AG04450 (cell line): ENCODE data around the gene TNN. TPM values are rescaled to one million over a fixed set of nuclear protein-coding genes. Genes with fewer than 3 reads are reported as not detected.
"Not testable (repeated sequence)": the region's sequence is repeated elsewhere in the genome, so short reads cannot be mapped to it uniquely, and the experiment has no call there.

Source experiments
- CTCF ChIA-PET: fragments of 300-600, 350-600 bp; formaldehyde crosslinking; extraction: SDS; loops from one replicate; lab custom pipeline; 2022; ENCODE audit warnings: antibody characterized with exemption, inconsistent platforms; lab: Charles Lee
- POLR2A ChIA-PET: fragments of 350-600 bp; formaldehyde crosslinking; extraction: SDS; loops from one replicate; lab custom pipeline; 2021; ENCODE audit warnings: antibody characterized with exemption, inconsistent platforms; lab: Yijun Ruan, JAX
- DNase-seq: peaks from one replicate; pipeline ENCODE4 v3.0.0-alpha.2; 2011; ENCODE audit warnings: low read depth, low spot score
- H3K27ac ChIP-seq: one replicate; pipeline ENCODE4 v1.5.1; 2012; ENCODE audit warnings: low read depth, low read length, control low read depth
- H3K27me3 ChIP-seq: one replicate; pipeline ENCODE4 v1.6.0; 2012; ENCODE audit warnings: low read length; ENCODE audit not compliant: control insufficient read depth, insufficient read depth
- H3K4me3 ChIP-seq: 2 replicates; pipeline ENCODE4 v1.5.1; 2011; ENCODE audit warnings: mild to moderate bottlenecking, low read depth, low read length, control low read depth
- H3K9me3 ChIP-seq: 2 replicates; pipeline ENCODE4 v1.5.1; 2012; ENCODE audit warnings: low read length; ENCODE audit not compliant: control insufficient read depth, insufficient read depth
- polyA minus RNA-seq: library from RNA; depleted of rRNA, polyadenylated mRNA; stranded (reverse); fragments of >200 nt; gene quantifications from 2 replicates; pipeline ENCODE4 v1.2.3, GENCODE V29; 2011; rRNA and poly(A)+ RNA removed
- polyA plus RNA-seq: library from polyadenylated mRNA; depleted of rRNA; stranded (reverse); fragments of >200 nt; gene quantifications from 2 replicates; pipeline ENCODE4 v1.2.3, GENCODE V29; 2011; rRNA removed
- TF ChIP-seq, protein P1 (sequence below): IDR thresholded peaks from 2 replicates; pipeline ENCODE4 v1.5.1; 2011; ENCODE audit warnings: low read depth, low read length, control low read depth, inconsistent platforms

Gene TNN, protein sequence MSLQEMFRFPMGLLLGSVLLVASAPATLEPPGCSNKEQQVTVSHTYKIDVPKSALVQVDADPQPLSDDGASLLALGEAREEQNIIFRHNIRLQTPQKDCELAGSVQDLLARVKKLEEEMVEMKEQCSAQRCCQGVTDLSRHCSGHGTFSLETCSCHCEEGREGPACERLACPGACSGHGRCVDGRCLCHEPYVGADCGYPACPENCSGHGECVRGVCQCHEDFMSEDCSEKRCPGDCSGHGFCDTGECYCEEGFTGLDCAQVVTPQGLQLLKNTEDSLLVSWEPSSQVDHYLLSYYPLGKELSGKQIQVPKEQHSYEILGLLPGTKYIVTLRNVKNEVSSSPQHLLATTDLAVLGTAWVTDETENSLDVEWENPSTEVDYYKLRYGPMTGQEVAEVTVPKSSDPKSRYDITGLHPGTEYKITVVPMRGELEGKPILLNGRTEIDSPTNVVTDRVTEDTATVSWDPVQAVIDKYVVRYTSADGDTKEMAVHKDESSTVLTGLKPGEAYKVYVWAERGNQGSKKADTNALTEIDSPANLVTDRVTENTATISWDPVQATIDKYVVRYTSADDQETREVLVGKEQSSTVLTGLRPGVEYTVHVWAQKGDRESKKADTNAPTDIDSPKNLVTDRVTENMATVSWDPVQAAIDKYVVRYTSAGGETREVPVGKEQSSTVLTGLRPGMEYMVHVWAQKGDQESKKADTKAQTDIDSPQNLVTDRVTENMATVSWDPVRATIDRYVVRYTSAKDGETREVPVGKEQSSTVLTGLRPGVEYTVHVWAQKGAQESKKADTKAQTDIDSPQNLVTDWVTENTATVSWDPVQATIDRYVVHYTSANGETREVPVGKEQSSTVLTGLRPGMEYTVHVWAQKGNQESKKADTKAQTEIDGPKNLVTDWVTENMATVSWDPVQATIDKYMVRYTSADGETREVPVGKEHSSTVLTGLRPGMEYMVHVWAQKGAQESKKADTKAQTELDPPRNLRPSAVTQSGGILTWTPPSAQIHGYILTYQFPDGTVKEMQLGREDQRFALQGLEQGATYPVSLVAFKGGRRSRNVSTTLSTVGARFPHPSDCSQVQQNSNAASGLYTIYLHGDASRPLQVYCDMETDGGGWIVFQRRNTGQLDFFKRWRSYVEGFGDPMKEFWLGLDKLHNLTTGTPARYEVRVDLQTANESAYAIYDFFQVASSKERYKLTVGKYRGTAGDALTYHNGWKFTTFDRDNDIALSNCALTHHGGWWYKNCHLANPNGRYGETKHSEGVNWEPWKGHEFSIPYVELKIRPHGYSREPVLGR (N-terminal part only)
- not detected in 2 replicates for polyA plus RNA-seq
- not detected in 2 replicates for polyA minus RNA-seq

DNA sequence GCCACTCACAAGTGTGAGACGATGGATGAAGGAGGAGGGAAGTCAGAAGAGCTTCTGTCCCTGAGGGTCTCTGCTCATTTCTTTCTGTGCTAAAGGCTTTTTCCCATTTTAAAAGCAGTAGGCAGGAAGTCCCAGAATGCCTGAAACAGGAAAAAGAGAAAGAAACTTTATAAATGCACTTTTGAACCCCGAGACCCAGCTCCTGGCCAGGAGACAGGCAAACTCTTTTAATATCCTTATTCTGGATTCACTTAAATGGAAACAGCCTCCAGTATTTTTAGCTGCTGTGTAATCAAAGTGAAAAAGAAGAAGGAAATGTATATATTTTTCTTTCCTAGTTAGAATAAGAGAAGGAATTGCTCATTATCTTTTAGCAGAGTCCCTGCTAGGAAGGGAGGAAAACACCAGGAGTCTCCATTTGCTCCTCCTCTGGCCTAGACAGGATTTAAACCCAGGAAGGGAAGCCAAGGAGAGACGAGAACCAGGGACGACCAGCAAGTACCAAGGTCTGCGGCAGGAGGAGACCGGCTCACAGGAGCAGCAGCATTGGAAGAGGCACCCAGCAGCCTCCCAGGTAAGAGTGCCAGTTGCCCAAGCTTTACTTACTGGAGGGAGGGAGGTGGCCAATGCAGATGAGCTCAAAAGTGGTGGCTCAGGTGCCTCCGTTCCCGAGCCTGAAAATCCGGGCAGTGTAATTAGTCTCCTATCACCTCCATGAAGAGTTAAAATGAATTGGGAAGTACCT, at the start of gene TNN:
Gene TNN, plus strand, starts transcription at position 472 of the 745 bp plus-strand sequence. CDS start 9,586 bp downstream, outside the sequence.
- H3K27me3 ChIP-seq: no peaks in the 10 kb centered on the region
- CTCF ChIA-PET: interaction anchor here (1.2 kb wide), 2 partner anchors 58 to 84 kb away, joined by 3 read pairs; no protein-coding TSS in a partner anchor
- no peak within 1 kb of the TSS for H3K4me3 ChIP-seq
- no peak within 1 kb of the TSS for H3K27ac ChIP-seq
- H3K9me3 ChIP-seq: no peaks in the 10 kb centered on the region
- POLR2A ChIA-PET: no interaction called here
- TF ChIP-seq, protein P1, sequence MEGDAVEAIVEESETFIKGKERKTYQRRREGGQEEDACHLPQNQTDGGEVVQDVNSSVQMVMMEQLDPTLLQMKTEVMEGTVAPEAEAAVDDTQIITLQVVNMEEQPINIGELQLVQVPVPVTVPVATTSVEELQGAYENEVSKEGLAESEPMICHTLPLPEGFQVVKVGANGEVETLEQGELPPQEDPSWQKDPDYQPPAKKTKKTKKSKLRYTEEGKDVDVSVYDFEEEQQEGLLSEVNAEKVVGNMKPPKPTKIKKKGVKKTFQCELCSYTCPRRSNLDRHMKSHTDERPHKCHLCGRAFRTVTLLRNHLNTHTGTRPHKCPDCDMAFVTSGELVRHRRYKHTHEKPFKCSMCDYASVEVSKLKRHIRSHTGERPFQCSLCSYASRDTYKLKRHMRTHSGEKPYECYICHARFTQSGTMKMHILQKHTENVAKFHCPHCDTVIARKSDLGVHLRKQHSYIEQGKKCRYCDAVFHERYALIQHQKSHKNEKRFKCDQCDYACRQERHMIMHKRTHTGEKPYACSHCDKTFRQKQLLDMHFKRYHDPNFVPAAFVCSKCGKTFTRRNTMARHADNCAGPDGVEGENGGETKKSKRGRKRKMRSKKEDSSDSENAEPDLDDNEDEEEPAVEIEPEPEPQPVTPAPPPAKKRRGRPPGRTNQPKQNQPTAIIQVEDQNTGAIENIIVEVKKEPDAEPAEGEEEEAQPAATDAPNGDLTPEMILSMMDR: no peak
- DNase-seq: no peak

DNA sequence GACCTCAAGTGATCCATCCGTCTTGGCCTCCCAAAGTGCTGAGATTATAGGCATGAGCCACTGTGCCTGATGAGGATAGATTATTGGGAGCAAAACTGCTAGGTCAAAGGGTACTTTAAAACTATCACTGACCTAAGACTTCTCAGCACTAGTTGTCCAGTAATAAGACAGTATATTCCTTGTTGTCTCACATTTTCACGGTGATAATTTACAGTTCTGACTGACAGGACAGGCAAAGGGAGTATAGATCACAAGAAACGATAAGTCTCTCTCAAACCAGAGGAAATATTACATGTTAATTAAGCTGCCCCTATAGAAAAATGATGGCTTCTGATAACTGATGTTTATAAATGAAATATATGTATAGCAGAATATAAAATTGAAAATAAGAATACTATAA, 48.1 kb upstream of the TNN start:
- no peaks in the 10 kb centered on the region for H3K27me3 ChIP-seq
- H3K9me3 ChIP-seq: no peaks in the 10 kb centered on the region; the same call in 1 of the 2 replicates
- TF ChIP-seq, protein P1: no peak
- no peak for DNase-seq
- H3K4me3 ChIP-seq: no peak overlapping the region
- ChIA-PET POLR2A (no interaction called here), CTCF (no interaction called here)
- H3K27ac ChIP-seq: no peak overlapping the region

DNA sequence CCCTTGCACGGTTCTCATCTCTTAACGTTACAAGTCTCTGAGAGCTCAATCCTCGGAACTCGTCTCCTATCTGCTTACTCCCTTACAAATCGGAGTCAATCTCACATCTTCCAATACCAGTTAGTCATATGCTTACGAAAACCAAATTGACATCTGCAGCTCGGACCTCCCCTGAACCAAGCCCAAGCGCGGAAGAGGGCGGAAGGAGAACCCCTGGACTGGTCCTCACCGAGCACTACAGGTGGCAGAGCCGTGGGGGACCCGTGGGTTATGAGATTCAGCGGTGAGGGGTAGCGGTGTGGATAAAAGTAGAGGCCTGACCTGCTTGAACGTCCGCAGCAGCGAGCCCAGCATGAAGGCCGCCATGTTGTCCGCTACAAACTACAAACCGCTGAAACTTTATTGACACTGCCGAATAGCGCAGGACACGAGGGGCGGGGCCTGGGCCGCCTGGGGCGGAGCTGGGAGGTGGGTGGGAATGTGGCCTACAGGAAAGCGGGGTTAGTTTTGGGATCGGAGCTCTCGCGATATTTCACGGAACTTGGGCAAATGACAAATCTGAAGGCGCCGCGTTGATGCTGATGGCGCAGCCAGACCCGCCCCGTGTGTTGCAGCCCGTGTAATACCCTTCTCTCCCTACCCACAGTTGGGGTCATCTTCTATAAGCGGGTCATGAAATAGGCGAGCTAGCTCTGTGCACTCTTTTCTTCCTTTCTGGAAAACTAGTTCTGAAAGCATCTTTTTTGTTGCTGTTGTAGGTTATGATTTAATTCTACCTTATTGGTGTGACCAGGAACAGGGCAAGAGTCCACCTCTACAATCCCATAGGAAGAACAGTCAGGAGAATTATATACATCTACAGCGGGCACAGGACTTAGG, 44.4 kb upstream of the TNN start, which contains the start of gene MRPS14:
Gene MRPS14, minus strand, starts transcription at position 383 of the 879 bp plus-strand sequence. Its CDS starts 17 bp downstream, at position 366.
- POLR2A ChIA-PET: interaction anchor here (0.7 to 1.5 kb wide), 8 partner anchors 9 to 1185 kb away, joined by 4 to 35 read pairs (median 6); partner anchors contain the start of gene CACYBP
- H3K27ac ChIP-seq: peak within 1 kb of the TSS; percentile 80
- peak; percentile 98 for DNase-seq
- no peaks in the 10 kb centered on the region for H3K27me3 ChIP-seq
- no peaks in the 10 kb centered on the region; the same call in 1 of the 2 replicates for H3K9me3 ChIP-seq
- peak within 1 kb of the TSS; percentile 96 for H3K4me3 ChIP-seq
- CTCF ChIA-PET: interaction anchor here (0.8 to 2.7 kb wide), 7 partner anchors 8 to 761 kb away, joined by 3 to 14 read pairs (median 4); no protein-coding TSS in a partner anchor
- TF ChIP-seq, protein P1: no peak

DNA sequence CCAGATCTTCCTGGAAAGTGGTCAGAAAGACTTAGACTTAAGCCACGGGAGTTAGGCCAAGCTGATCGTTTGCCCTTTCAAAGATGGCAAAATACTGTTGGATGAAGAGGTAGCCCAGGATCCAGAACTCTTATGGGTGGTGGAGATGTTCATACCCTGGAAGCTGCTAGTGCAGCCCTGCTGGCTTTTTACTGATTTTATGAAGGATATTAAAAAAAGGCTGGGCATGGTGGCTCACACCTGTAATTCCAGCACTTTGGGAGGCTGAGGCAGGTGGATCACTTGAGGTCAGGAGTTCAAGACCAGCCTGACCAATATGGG, 43.8 kb upstream of the TNN start:
- H3K27me3 ChIP-seq, H3K9me3 ChIP-seq, DNase-seq: not testable (repeated sequence)
- ChIA-PET POLR2A (interaction anchor here (1.0 to 1.5 kb wide), 7 partner anchors 9 to 1184 kb away, joined by 4 to 35 read pairs (median 7); partner anchors contain the start of gene CACYBP), CTCF (interaction anchor here (1.4 to 2.7 kb wide), 3 partner anchors 25 to 101 kb away, joined by 3 to 14 read pairs (median 6); no protein-coding TSS in a partner anchor)
- Histone ChIP-seq H3K4me3 (peak overlapping the region; percentile 96), H3K27ac (peak overlapping the region; percentile 80)
